ENCODE measurements around the gene ABI1.

The ABI1 gene

DNA sequence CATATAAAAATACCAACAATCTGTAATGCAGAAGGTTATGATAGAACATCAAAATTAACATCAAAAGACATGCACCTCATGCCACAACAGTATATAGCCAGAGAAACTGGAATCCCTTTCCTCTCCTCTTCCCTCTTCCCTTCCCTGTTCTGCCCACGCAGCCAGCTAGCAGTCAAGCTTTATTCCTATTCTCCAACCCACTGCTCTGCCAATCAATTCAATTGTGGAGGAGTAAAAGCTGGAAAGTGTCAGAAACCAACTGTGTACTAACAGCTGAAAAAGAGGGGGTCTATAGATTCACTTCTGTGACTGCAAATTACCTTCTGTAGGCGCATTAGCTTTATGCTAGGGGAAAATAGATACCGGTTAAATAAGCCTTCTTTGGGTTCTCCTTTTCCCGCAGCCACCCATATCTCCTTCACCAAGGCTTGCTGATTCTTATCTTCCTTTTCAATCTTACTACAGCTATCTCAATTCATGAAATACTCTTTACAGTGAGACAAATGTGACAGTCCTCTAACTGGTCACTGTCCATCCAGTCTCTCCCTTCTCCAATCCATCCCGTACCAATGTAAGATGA is 16.3 kb downstream of the ABI1 start:
- DNase-seq = no peak

DNA sequence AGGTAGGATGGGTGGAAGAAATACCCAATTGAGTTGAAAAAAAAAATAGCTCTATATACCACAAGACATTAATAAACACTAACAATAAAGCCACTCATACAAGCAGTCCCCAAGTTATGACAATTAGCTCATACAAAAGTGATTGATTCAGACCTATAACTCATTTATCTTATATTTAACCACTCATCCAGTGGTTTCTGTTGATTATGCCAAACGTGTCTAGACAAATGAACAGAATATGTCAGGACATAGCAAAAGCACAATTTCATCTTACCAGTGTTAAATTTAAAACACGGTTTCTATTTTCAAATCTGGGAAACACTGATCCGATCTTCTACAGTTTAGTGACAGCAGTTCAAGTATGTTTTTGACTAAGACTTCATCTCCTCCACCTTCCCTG is 17.0 kb downstream of the ABI1 start:
- DNase-seq = no peak

GRCh38 chr10:26841733-26842317 is 18.9 kb downstream of the ABI1 start:
- DNase-seq = no peak

DNA sequence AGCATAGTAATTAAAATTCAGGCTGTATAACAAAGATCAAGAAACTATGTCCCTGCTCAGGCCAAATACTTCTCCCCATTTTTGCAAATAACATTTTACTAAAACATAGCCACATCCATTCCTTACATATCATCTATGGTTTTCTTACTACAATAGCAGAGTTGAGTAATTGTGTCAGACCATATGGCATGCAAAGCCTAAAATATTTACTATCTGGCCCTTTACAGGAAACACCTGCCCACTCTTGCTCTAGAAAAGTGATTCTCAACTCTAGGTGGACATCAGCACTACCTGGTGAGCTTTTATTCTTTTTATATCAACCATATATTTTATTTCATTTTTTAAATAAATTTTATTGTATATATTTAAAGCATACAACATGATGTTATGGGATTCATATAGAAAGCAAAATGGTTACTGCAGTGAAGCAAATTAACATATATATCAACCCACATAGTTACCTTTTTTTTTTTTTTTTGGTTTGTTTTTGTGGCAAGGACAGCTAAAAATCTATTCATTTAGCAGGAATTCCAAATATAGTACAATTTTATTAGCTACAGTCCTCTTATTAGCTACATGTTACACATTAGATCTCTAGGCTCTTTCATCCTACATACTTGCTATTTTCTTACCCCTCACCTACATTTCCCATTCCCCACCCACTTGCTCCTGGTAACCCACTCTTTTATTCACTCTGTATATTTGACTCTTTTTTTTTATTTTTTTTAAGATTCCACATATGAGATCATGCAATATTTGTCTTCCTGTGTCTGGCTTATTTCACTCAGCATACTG is 19.6 kb downstream of the ABI1 start:
- DNase-seq = no peak

DNA sequence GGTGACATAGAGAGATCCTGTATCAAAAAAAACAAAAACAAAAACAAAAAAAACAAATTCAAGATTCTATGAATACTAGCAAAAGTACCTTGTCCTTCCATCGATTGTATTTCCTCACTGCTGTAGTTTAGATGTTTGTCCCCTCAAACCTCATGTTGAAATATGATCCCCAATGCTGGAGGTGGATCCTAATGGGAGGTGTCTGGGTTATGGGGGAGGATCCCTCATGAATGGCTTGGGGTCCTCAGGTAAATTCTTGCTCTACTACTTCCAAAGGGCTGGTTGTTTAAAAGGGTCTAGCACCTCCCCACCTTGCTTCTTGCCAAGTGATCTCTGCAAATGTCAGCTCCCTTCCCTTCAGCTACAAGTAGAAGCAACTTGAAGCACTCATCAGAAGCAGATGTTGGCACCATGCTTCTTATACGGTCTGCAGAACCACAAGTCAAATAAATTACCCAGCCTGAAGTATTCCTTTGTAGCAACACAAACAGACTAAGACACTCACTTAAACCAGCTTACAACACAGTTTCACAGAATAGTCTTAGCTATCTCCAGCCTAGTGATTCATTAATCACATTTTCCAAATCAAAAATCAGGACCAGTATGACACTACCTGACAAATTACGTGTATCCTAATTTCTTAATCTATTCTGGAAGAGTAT is 20.7 kb downstream of the ABI1 start:
- DNase-seq = no peak

GRCh38 chr10:26837139-26837538 is 23.6 kb downstream of the ABI1 start:
- no peak for DNase-seq

DNA sequence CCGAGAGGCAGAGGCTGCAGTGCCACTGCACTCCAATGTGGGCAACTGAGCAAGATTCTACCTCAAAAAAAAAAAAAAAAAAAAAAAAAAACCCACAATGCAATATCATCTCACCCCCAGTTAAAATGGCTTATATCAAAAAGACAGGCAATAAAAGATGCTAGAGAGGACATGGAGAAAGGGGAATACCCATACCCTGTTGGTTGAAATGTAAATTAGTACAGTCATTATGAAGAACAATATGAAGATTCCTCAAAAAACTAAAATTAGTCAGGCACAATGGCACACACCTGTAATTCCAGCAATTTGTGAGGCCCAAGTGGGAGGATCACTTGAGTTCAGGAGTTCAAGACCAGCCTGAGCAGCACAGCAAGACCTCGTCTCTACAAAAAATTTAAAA is 25.7 kb downstream of the ABI1 start:
- no peak for DNase-seq

- DNase-seq = no peak
Observed at GRCh38 chr10:26832960-26833359, 27.8 kb downstream of the ABI1 start.

DNA sequence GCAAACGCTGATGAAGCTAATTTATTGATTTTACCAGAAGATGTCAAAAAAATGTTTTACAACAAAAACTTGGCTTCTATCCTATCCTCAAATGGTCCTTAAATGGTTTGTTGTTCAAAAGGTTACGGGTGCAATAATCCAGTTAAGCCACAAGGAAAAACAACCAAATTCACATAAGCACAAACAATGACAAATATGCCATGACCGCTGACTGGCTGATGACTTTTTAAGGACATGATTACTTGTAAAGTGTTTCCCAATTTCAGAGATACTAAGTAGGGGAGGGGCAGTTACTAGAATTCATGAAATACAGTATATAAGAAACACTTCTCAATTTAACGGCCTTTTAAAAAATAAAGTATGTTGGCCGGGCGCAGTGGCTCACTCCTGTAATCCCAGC is 28.8 kb downstream of the ABI1 start:
- no peak for DNase-seq

GRCh38 chr10:26829810-26830515 is 30.8 kb downstream of the ABI1 start:
- no peak for DNase-seq

GRCh38 chr10:26824015-26824690 is 36.6 kb downstream of the ABI1 start:
- no peak for DNase-seq

- DNase-seq = no peak
Observed at GRCh38 chr10:26821699-26822570, 38.8 kb downstream of the ABI1 start.

DNA sequence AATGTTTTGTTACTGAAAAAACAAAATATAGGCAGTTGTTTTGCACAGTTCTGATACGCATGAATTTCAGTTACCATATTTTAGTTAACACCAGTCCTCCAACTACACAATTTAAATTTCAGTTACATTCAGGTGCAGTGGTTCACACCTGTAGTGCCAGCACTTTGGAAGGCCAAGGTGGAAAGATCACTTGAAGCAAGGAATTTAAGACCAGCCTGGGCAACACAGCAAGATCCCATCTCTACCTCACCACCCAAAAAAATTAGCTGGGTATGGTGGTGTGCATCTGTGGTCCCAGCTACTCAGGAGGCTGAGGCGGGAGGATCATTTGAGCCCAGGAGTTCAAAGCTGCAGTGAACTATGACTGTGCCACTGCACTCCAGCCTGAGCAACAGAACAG is 45.3 kb downstream of the ABI1 start:
- no peak for DNase-seq

GRCh38 chr10:26810435-26811026 is 50.2 kb downstream of the ABI1 start:
- no peak for DNase-seq

DNA sequence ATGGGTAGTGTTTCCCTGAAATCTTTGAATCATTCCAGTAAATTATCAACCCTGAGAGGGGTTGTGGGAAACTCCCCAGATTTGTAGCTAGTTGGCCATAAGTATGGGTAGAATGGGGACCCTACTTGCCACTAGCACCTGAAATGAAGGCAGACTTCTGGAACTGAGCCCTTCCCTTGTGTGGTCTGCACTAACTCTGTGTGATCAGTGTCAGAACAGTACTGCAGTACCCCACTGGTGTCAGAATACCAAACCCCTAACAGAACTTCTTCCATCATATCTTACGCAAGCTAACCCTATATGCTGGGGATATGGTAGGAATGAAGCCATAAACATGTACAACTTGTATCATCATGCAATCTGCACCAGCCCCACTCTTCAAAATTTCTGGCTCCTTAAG is 50.8 kb downstream of the ABI1 start:
- DNase-seq = no peak

- no peak for DNase-seq
Observed at GRCh38 chr10:26807532-26807931, 53.2 kb downstream of the ABI1 start.

GRCh38 chr10:26806557-26806956 is 54.2 kb downstream of the ABI1 start:
- no peak for DNase-seq

- DNase-seq = no peak
Observed at GRCh38 chr10:26805567-26806245, 55.1 kb downstream of the ABI1 start.

DNA sequence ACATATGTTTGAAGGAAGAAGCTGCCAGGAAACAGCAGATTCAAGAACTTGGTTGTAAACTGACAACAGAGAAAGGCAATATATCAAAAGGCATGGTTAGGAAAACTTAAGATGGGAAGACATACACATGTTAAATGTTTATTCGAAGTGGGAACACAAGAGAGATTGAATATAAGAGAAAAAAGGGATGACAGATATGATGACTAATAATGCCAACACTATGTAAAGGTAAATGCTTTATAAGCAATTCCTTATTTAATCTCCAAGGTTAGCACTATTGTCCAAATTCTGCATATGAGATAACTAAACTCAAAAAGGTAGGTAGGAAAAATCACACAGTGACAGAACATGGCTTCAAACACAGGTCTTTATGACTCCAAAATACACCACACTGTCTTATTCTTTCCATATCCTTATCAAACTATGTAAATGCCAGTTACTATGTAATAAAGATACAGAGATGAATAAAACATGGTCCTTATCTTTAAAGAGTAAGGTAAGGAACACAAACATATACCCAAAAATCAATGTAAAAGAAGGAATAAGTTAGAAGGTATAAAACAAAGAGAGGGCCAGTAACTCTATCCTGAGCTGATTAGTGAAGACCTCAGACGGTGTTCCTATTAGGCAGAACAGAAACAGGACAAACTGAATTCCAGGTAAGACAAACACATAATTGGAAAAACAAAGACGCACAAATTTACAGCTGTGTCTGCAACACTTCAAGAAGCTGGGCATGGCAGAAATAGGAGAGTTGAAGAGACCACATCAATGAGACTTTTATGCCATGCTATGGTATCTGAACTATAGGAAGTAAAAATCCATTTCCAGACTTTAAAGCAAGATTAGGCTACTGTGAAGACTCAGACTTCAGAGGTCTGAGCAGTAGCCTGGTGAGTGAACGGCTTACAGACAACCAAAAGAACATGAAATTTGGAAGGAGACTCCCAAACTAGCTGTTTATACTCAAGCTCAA is 56.1 kb downstream of the ABI1 start:
- DNase-seq = no peak
